Measurements from ENCODE around the gene KLF17.

GRCh38 chr1:44168520-44169098, 50.0 kb downstream of the KLF17 start:
- TF ChIP-seq PATZ1 (tag by site-specific recombination; IDR thresholded peaks at IDR 0.05) (no peak), ZBTB11 (tag by site-specific recombination; conservative IDR thresholded peaks at IDR 0.05; ENCODE audit: low read depth) (no peak), CTCF (tag by site-specific recombination; IDR thresholded peaks at IDR 0.05) (no peak), ZNF473 (tag by site-specific recombination; IDR thresholded peaks at IDR 0.05) (no peak), ZBTB20 (tag by site-specific recombination; IDR thresholded peaks at IDR 0.05) (no peak), ZNF280D (tag by site-specific recombination; IDR thresholded peaks at IDR 0.05) (no peak), ZNF416 (tag by site-specific recombination; IDR thresholded peaks at IDR 0.05) (no peak), ZBTB7A (tag by site-specific recombination; IDR thresholded peaks at IDR 0.05; ENCODE audit: low read depth) (no peak)
